Gastroesophageal sphincter (tissue), 4 donors: ENCODE data around the gene ACAP3. TPM values are rescaled to one million over a fixed set of nuclear protein-coding genes. Genes with fewer than 3 reads are reported as not detected.

ENCODE experiments used
- ATAC-seq: fragments of 150-250 bp; one replicate; pipeline ENCODE4 v1.9.1; 2016; ENCODE audit warnings: mild to moderate bottlenecking, moderate library complexity
- H3K27ac ChIP-seq, 4 donors: fragments of 200-600 bp; sonication (generic) in 3 of 4; 1 replicate in 3 of 4; 2 replicates in 1 of 4; pipeline ENCODE4 v1.5.1; 2016 to 2019
- H3K27me3 ChIP-seq: fragments of 200-600 bp; sonication (generic); one replicate; pipeline ENCODE4 v1.5.1; 2019
- H3K36me3 ChIP-seq, 2 donors: fragments of 200-600 bp; sonication (generic); one replicate each; pipeline ENCODE4 v1.5.1; 2019; ENCODE audit warnings: control low read depth in 1 of 2
- H3K4me1 ChIP-seq, 3 donors: fragments of 200-600 bp; sonication (generic); 1 replicate in 2 of 3; 2 replicates in 1 of 3; pipeline ENCODE4 v1.5.1; 2016 to 2019; ENCODE audit warnings: control low read depth in 2 of 3
- H3K4me3 ChIP-seq, 2 donors: fragments of 200-600 bp; sonication (generic); one replicate each; pipeline ENCODE4 v1.5.1; 2019; ENCODE audit warnings: mild to moderate bottlenecking in 1 of 2, moderate library complexity in 1 of 2
- H3K9me3 ChIP-seq, 3 donors: fragments of 200-600 bp; sonication (generic); one replicate each; pipeline ENCODE4 v1.5.1; 2017 to 2019; ENCODE audit warnings: control low read depth in 2 of 3
- EP300 ChIP-seq: sonication (generic); formaldehyde crosslinking; IDR thresholded peaks from one replicate; pipeline ENCODE4 v1.6.1; 2017; ENCODE audit warnings: antibody characterized with exemption, mild to moderate bottlenecking
- POLR2A ChIP-seq, 2 donors: fragments of 450-650 bp; IDR thresholded peaks; one replicate each; pipeline ENCODE4 v1.6.1; 2017; ENCODE audit warnings: antibody characterized with exemption in 2 of 2, mild to moderate bottlenecking in 2 of 2, moderate library complexity in 1 of 2
- POLR2AphosphoS5 ChIP-seq: sonication (generic); formaldehyde crosslinking; IDR thresholded peaks from one replicate; pipeline ENCODE4 v1.6.1; 2017; ENCODE audit warnings: antibody characterized with exemption
- WGBS, 2 donors: methylation state at CpG; one replicate each; pipeline ENCODE4 v1.1.5; 2018; ENCODE audit warnings: low coverage in 1 of 2; 5-methylcytosine and 5-hydroxymethylcytosine counted together
- total RNA-seq, 4 donors: library from RNA; depleted of rRNA; stranded (reverse); fragments of >200 nt; gene quantifications; one replicate each; pipeline ENCODE4 v1.1.0, GENCODE V29; 2016
- TF ChIP-seq, protein P1 (sequence below), 4 experiments: fragments of 200-600 bp in 2 of 4; fragments of 450-650 bp in 2 of 4; sonication (generic) in 1 of 4; IDR thresholded peaks; one replicate each; pipeline ENCODE4 v1.5.1; 2017 to 2019; ENCODE audit warnings: antibody characterized with exemption in 4 of 4, mild to moderate bottlenecking in 2 of 4, moderate library complexity in 2 of 4

The ACAP3 gene
- total RNA-seq, 4 donors from 2014 or later: 35.6 to 74.7 (median 50.2) TPM

DNA sequence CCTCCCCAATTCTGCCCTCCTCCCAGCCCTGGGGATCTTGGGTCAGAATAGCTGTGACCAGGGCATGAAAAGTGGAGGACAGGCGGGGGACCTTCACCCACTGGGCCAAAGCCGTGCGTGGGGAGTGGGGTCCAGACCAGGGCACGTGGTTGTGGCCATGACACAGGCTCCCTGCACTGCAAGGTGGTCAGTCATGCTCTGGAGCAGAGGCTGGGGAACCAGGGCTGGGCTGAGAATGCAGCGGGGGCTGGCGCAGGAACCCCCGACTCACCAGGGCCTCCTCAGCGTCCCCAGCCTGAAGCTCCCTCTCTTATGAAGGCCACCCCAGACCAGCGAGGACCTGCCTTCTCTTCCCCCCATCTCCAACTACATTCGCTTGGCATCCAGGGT lies 38.8 kb upstream of the ACAP3 start:
- WGBS, 2 donors: no CpG with 5 or more reads among the region's 10 CpGs
- Histone ChIP-seq H3K4me3 (no peak overlapping the region), H3K4me1 (peaks cover 0 to 58% (median 32%) of the 10 kb centered on the region in 3 donors), H3K27ac (peak overlapping the region in 1 of 4 donors; percentile 81), H3K36me3 (peaks cover 0 to 11% of the 10 kb centered on the region in 2 donors), H3K27me3 (no peaks in the 10 kb centered on the region), H3K9me3 (no peaks in the 10 kb centered on the region)
- ATAC-seq: no peak
- TF ChIP-seq POLR2AphosphoS5 (no peak), POLR2A (IDR thresholded peaks at IDR 0.05) (no peak), EP300 (no peak)
- TF ChIP-seq, protein P1, sequence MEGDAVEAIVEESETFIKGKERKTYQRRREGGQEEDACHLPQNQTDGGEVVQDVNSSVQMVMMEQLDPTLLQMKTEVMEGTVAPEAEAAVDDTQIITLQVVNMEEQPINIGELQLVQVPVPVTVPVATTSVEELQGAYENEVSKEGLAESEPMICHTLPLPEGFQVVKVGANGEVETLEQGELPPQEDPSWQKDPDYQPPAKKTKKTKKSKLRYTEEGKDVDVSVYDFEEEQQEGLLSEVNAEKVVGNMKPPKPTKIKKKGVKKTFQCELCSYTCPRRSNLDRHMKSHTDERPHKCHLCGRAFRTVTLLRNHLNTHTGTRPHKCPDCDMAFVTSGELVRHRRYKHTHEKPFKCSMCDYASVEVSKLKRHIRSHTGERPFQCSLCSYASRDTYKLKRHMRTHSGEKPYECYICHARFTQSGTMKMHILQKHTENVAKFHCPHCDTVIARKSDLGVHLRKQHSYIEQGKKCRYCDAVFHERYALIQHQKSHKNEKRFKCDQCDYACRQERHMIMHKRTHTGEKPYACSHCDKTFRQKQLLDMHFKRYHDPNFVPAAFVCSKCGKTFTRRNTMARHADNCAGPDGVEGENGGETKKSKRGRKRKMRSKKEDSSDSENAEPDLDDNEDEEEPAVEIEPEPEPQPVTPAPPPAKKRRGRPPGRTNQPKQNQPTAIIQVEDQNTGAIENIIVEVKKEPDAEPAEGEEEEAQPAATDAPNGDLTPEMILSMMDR (IDR thresholded peaks at IDR 0.05): no peak

DNA sequence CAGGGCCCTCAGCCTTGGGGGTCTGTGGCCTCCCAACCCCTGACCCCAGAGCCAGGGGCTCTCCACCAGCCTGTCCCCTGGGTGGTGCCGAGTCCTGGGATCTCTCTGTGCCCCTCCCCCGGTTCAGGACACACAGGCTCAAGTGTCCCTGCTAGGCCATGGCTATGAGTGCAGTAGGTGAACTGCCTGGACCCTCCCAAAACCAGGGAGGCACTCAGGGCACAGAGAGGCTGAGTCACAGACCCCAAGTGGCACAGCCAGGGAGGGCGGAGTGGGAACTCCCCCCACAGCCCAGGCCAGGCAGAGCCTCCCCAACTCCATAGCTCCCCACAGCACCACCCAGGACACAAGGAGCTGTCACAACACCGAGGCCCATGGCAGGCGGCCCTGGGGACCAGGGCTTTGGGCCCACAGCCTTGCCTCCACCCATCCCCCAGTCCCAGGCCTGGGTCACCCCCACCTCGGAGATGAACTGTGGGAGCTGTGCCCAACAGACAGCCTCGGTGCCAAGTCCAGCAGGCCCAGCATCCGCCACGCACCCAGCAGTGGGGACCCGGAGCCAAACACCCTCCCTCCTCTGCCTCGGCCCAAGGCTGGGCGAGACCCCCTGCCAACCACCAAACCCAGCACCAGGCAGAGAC lies 38.2 kb upstream of the ACAP3 start:
- H3K36me3 ChIP-seq: peaks cover 0 to 16% of the 10 kb centered on the region in 2 donors
- WGBS, 2 donors: no CpG with 5 or more reads among the region's 12 CpGs
- ATAC-seq: no peak
- H3K4me1 ChIP-seq: peaks cover 0 to 54% (median 30%) of the 10 kb centered on the region in 3 donors
- H3K9me3 ChIP-seq: no peaks in the 10 kb centered on the region
- H3K27me3 ChIP-seq: no peaks in the 10 kb centered on the region
- no peak overlapping the region for H3K4me3 ChIP-seq
- peak overlapping the region in 2 of 4 donors; percentile 7 to 81 for H3K27ac ChIP-seq
- TF ChIP-seq POLR2AphosphoS5 (no peak), EP300 (no peak), POLR2A (IDR thresholded peaks at IDR 0.05) (no peak)
- TF ChIP-seq, protein P1 (IDR thresholded peaks at IDR 0.05): no peak

DNA sequence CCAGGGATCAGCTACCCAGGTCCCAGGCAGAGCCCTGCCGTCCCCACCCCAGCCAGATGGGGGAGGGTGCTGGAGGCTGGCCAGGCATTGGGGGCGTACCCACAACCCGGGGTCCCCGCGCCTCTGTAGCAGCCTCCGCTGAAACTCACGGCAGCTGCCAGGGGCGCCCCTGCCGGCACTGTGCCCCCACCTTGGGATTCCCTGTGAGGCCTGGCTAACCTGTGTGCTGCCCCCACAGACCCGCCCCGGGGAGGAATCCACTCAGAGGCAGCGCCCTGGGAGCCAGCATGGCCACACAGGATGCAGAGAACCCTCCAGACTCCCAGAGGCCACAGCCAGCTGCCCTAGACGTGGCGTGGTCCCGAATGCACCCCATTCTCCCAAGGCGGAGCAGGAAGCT lies 37.7 kb upstream of the ACAP3 start:
- TF ChIP-seq POLR2A (IDR thresholded peaks at IDR 0.05) (no peak), POLR2AphosphoS5 (no peak), EP300 (no peak)
- TF ChIP-seq, protein P1 (IDR thresholded peaks at IDR 0.05): no peak
- no peak for ATAC-seq
- Histone ChIP-seq H3K27me3 (no peaks in the 10 kb centered on the region), H3K36me3 (peaks cover 0 to 22% of the 10 kb centered on the region in 2 donors), H3K27ac (peak overlapping the region in 2 of 4 donors; percentile 7 to 60), H3K9me3 (no peaks in the 10 kb centered on the region), H3K4me1 (peaks cover 0 to 54% (median 30%) of the 10 kb centered on the region in 3 donors), H3K4me3 (no peak overlapping the region)
- WGBS, 2 donors: 72% methylated on average over 3 of the region's 16 CpGs; no CpG with 5 or more reads in 1 of the 2 donors

DNA sequence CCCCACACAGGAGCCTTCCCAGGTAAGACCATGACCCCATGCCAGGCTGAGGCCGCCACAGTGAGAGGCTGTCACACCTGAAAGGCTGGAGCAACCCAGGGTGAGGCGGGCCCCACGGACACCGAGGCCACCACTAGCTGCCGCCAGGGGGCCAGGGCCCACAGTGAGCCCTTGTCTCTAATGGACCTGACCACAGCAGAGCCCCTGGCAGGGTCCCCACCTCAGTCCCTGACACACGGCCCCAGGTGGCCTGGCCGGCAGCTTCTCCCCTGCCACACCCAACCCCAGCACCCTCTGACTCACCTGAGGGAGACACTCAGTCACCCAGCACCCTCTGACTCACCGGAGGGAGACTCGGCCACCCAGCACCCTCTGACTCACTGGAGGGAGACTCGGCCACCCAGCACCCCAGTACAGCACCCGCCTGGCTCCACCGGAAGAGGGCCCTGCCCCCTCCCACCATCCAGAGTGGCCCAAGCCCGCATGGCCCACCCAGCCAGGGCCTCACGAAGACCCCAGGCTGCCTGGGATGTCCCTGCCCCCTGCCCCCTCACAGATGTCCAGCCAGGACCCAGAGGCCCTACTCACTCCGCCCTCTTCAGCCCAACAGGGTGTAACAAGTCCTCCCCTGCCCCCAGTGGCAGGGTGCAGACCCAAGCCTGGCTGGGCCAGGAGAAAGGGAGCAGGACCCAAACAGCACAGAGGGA lies 37.1 kb upstream of the ACAP3 start:
- H3K4me1 ChIP-seq: peaks cover 0 to 54% (median 30%) of the 10 kb centered on the region in 3 donors
- no peaks in the 10 kb centered on the region for H3K27me3 ChIP-seq
- no peak overlapping the region for H3K4me3 ChIP-seq
- H3K36me3 ChIP-seq: peaks cover 0 to 28% of the 10 kb centered on the region in 2 donors
- 40% methylated on average over 1 of the region's 15 CpGs; no CpG with 5 or more reads in 1 of the 2 donors for WGBS, 2 donors
- no peak for ATAC-seq
- TF ChIP-seq, protein P1 (IDR thresholded peaks at IDR 0.05): peak in 3 of 4 experiments; percentile 7 to 34 (median 27)
- no peak for TF ChIP-seq EP300
- TF ChIP-seq POLR2A (IDR thresholded peaks at IDR 0.05): no peak
- TF ChIP-seq POLR2AphosphoS5: no peak
- H3K9me3 ChIP-seq: no peaks in the 10 kb centered on the region
- peak overlapping the region in 2 of 4 donors; percentile 7 to 60 for H3K27ac ChIP-seq
